A673 (cell line): Measurements from ENCODE around the gene KCNK7. TPM values are rescaled to one million over a fixed set of nuclear protein-coding genes. Genes with fewer than 3 reads are reported as not detected.
A peak's percentile ranks its signal among the peaks of the same experiment; 100 is the strongest.

Source experiments
- BruUV-seq: library from RNA; stranded (reverse); fragments of 400-500 nt; replicated peaks from 2 replicates; lab custom pipeline; 2021; lab: Mats Ljungman, UMichigan
- CTCF ChIA-PET: fragments of 300-600 bp; sonication (Branson Sonifier 250); formaldehyde crosslinking; loops from one replicate; lab custom pipeline; 2022; ENCODE audit warnings: antibody characterized with exemption; lab: Charles Lee
- POLR2A ChIA-PET: fragments of 300-600 bp; sonication (Branson Sonifier 250); formaldehyde crosslinking; loops from one replicate; lab custom pipeline; 2022; ENCODE audit warnings: antibody characterized with exemption; ENCODE audit not compliant: low non-redundant PET; lab: Charles Lee
- DNase-seq: peaks from one replicate; pipeline ENCODE4 v3.0.0-alpha.2; 2015; ENCODE audit warnings: low spot score
- H3K27ac ChIP-seq: fragments of 200-600 bp; sonication (generic); 2 replicates; pipeline ENCODE4 v1.5.1; 2016; ENCODE audit warnings: mixed run types, low read depth, mild to moderate bottlenecking, mixed read lengths, antibody characterized with exemption, low read length; ENCODE audit not compliant: poor library complexity, severe bottlenecking
- H3K27me3 ChIP-seq: fragments of 200-600 bp; sonication (generic); replicated peaks from 2 replicates; pipeline ENCODE4 v1.6.1; 2017; ENCODE audit warnings: mixed run types, low read depth, mild to moderate bottlenecking, mixed read lengths, antibody characterized with exemption, low read length; ENCODE audit not compliant: insufficient read depth, poor library complexity
- H3K36me3 ChIP-seq: fragments of 200-600 bp; sonication (generic); 2 replicates; pipeline ENCODE4 v1.6.1; 2016; ENCODE audit warnings: mixed run types, mild to moderate bottlenecking, mixed read lengths, antibody characterized with exemption, low read length; ENCODE audit not compliant: insufficient read depth, poor library complexity, severe bottlenecking
- H3K4me1 ChIP-seq: fragments of 200-600 bp; sonication (generic); 2 replicates; pipeline ENCODE4 v1.6.1; 2017; ENCODE audit warnings: mixed run types, mild to moderate bottlenecking, mixed read lengths, antibody characterized with exemption, low read length; ENCODE audit not compliant: insufficient read depth, poor library complexity, severe bottlenecking
- H3K4me3 ChIP-seq: fragments of 200-600 bp; sonication (generic); 2 replicates; pipeline ENCODE4 v1.5.1; 2016; ENCODE audit warnings: low read depth, mixed run types, mild to moderate bottlenecking, mixed read lengths, low read length; ENCODE audit not compliant: poor library complexity, severe bottlenecking
- H3K9me3 ChIP-seq: fragments of 200-600 bp; sonication (generic); 2 replicates; pipeline ENCODE4 v1.6.1; 2016; ENCODE audit warnings: mixed run types, low read depth, mild to moderate bottlenecking, mixed read lengths, antibody characterized with exemption, low read length; ENCODE audit not compliant: poor library complexity, severe bottlenecking
- EZH2 ChIP-seq: fragments of 200-600 bp; sonication (generic); IDR thresholded peaks from 2 replicates; pipeline ENCODE4 v1.6.1; 2017; ENCODE audit warnings: borderline replicate concordance, low read depth, mild to moderate bottlenecking, mixed read lengths, antibody characterized with exemption, low read length; ENCODE audit not compliant: poor library complexity, severe bottlenecking
- intact Hi-C: fragments of 100-400 bp; cut with micrococcal nuclease; formaldehyde crosslinking; loops from one replicate; pipeline ENCODE4 v1.10.0; 2022; ENCODE audit not compliant: unreplicated experiment
- total RNA-seq: library from RNA; stranded (reverse); gene quantifications from 2 replicates; pipeline ENCODE4 v1.2.3, GENCODE V29; 2021
- TF ChIP-seq, protein P1 (sequence below): fragments of 300-800, 200-600 bp; sonication (generic); conservative IDR thresholded peaks from 2 replicates; pipeline ENCODE4 v1.5.1; 2017; ENCODE audit warnings: low read depth, mild to moderate bottlenecking, antibody characterized with exemption, low read length, moderate library complexity, mixed read lengths

KCNK7 gene
- total RNA-seq, 1 experiment from 2014 or later, result 2.3 TPM

DNA sequence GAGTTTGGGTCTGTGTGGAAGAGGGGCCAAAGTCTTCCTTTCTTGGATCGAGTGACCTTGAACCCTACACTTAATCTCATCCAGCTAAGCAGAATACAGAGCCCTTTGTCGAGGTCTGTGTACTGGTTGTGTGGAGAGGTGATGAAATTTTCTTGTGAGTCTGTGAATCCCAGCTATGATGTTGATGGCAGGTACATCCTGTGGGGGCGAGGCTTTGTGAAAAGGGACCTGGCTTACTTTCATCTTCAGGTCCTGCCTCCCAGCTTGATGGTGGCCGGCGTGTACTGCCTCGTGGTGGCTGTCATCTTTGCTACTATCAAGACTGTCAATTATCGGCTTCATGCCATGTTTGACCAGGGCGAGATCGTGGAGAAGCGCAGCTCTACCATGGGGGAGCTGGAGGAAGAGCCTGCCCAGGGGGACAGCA lies 21.0 kb upstream of the KCNK7 start:
- intact Hi-C loops, result no loop called here
- DNase-seq, result no peak
- ChIA-PET CTCF (no interaction called here), POLR2A (no interaction called here)
- TF ChIP-seq, protein P1, sequence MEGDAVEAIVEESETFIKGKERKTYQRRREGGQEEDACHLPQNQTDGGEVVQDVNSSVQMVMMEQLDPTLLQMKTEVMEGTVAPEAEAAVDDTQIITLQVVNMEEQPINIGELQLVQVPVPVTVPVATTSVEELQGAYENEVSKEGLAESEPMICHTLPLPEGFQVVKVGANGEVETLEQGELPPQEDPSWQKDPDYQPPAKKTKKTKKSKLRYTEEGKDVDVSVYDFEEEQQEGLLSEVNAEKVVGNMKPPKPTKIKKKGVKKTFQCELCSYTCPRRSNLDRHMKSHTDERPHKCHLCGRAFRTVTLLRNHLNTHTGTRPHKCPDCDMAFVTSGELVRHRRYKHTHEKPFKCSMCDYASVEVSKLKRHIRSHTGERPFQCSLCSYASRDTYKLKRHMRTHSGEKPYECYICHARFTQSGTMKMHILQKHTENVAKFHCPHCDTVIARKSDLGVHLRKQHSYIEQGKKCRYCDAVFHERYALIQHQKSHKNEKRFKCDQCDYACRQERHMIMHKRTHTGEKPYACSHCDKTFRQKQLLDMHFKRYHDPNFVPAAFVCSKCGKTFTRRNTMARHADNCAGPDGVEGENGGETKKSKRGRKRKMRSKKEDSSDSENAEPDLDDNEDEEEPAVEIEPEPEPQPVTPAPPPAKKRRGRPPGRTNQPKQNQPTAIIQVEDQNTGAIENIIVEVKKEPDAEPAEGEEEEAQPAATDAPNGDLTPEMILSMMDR, result no peak
- no peak for TF ChIP-seq EZH2
- Histone ChIP-seq H3K4me1 (peaks cover 21% of the 10 kb centered on the region), H3K27ac (peak overlapping the region; percentile 90), H3K36me3 (peaks cover 34% of the 10 kb centered on the region), H3K9me3 (no peaks in the 10 kb centered on the region), H3K27me3 (no peaks in the 10 kb centered on the region), H3K4me3 (peak overlapping the region; percentile 92)
- BruUV-seq, result TSS peak; percentile 21

- CTCF ChIA-PET, result interaction anchor here (0.9 to 1.3 kb wide), 2 partner anchors 9 to 244 kb away, joined by 3 to 4 read pairs; partner anchors contain the start of gene MUS81
- TF ChIP-seq, protein P1, result no peak
- no peak for TF ChIP-seq EZH2
- intact Hi-C loops, result no loop called here
Observed at GRCh38 chr11:65615950-65616574, 20.5 kb upstream of the KCNK7 start.

GRCh38 chr11:65615229-65615949 lies 19.8 kb upstream of the KCNK7 start, which contains the start of gene PCNX3:
TSS of gene PCNX3 (plus strand) at chr11:65615776. CDS start at chr11:65616312, 536 bp downstream.
- Histone ChIP-seq H3K27ac (peak within 1 kb of the TSS; percentile 90), H3K9me3 (no peaks in the 10 kb centered on the region), H3K4me3 (peak within 1 kb of the TSS; percentile 92), H3K27me3 (no peaks in the 10 kb centered on the region), H3K36me3 (peaks cover 32% of the 10 kb centered on the region), H3K4me1 (peaks cover 21% of the 10 kb centered on the region)
- BruUV-seq, result no TSS peak
- TF ChIP-seq, protein P1, result no peak
- TF ChIP-seq EZH2, result no peak
- intact Hi-C loops, result no loop called here
- DNase-seq, result peak; percentile 100
- POLR2A ChIA-PET, result interaction anchor here (0.6 kb wide), 1 partner anchor 1016 kb away, joined by 6 read pairs; no protein-coding TSS in a partner anchor
- CTCF ChIA-PET, result interaction anchor here (0.6 to 1.3 kb wide), 4 partner anchors 10 to 534 kb away, joined by 3 to 4 read pairs (median 4); partner anchors contain the start of gene MUS81

More at GRCh38 chr11:65615950-65616574, 20.5 kb upstream of the KCNK7 start:
- peak; percentile 58 for DNase-seq
- BruUV-seq, result no TSS peak
- H3K4me3 ChIP-seq, result peak overlapping the region; percentile 92
- no peaks in the 10 kb centered on the region for H3K27me3 ChIP-seq
- no peaks in the 10 kb centered on the region for H3K9me3 ChIP-seq
- peaks cover 34% of the 10 kb centered on the region for H3K36me3 ChIP-seq
- POLR2A ChIA-PET, result no interaction called here
- H3K4me1 ChIP-seq, result peaks cover 21% of the 10 kb centered on the region
- peak overlapping the region; percentile 90 for H3K27ac ChIP-seq
